Esophagus muscularis mucosa (tissue), 4 donors: ENCODE measurements around the gene USP47. TPM values are rescaled to one million over a fixed set of nuclear protein-coding genes. Genes with fewer than 3 reads are reported as not detected.

Experiments
- DNase-seq: peaks from one replicate; pipeline ENCODE4 v3.0.0-alpha.2; 2017; ENCODE audit errors: extremely low spot score
- H3K27ac ChIP-seq, 4 donors: fragments of 200-600 bp; sonication (generic); replicated peaks in 1 of 4; 1 replicate in 3 of 4; 2 replicates in 1 of 4; pipeline ENCODE4 v1.5.1; 2016 to 2019; ENCODE audit warnings: mild to moderate bottlenecking in 1 of 4
- H3K27me3 ChIP-seq, 4 donors: fragments of 200-600 bp; sonication (generic); one replicate each; pipeline versions ENCODE4 v1.5.1 to v1.6.0; 2016 to 2019
- H3K36me3 ChIP-seq, 4 donors: fragments of 200-600 bp; sonication (generic); one replicate each; pipeline ENCODE4 v1.5.1; 2016 to 2019
- H3K4me1 ChIP-seq, 4 donors: fragments of 200-600 bp; sonication (generic); one replicate each; pipeline ENCODE4 v1.5.1; 2016 to 2019
- H3K4me3 ChIP-seq, 4 donors: fragments of 200-600 bp; sonication (generic); 1 replicate in 2 of 4; 2 replicates in 2 of 4; pipeline ENCODE4 v1.5.1; 2016 to 2019; ENCODE audit warnings: mild to moderate bottlenecking in 4 of 4, moderate library complexity in 1 of 4
- H3K9me3 ChIP-seq, 4 donors: fragments of 200-600 bp; sonication (generic); 1 replicate in 3 of 4; 2 replicates in 1 of 4; pipeline ENCODE4 v1.5.1; 2016 to 2019
- EP300 ChIP-seq: sonication (generic); formaldehyde crosslinking; IDR thresholded peaks from one replicate; pipeline ENCODE4 v1.6.1; 2017; ENCODE audit warnings: antibody characterized with exemption
- POLR2A ChIP-seq: fragments of 450-650 bp; IDR thresholded peaks from one replicate; pipeline ENCODE4 v1.6.1; 2017; ENCODE audit warnings: antibody characterized with exemption, moderate library complexity, mild to moderate bottlenecking, low read depth
- POLR2AphosphoS5 ChIP-seq, 2 donors: sonication (generic); formaldehyde crosslinking; IDR thresholded peaks; one replicate each; pipeline ENCODE4 v1.6.1; 2017; ENCODE audit warnings: antibody characterized with exemption in 2 of 2
- WGBS: methylation state at CpG from one replicate; pipeline ENCODE4 v1.1.5; 2018; 5-methylcytosine and 5-hydroxymethylcytosine counted together
- intact Hi-C: fragments of 100-400 bp; cut with DNase I; formaldehyde crosslinking; loops from one replicate; pipeline ENCODE4 v1.15.1; 2023
- total RNA-seq, 4 donors: library from RNA; depleted of rRNA; stranded (reverse); fragments of >200 nt; gene quantifications; one replicate each; pipeline versions ENCODE4 v1.1.0 to v1.2.1, GENCODE V29; 2016
- TF ChIP-seq, protein P1 (sequence below), 3 experiments: fragments of 200-600 bp in 2 of 3; fragments of 450-650 bp in 1 of 3; sonication (generic) in 2 of 3; IDR thresholded peaks; one replicate each; pipeline ENCODE4 v1.5.1; 2017 to 2019; ENCODE audit warnings: antibody characterized with exemption in 3 of 3, mild to moderate bottlenecking in 2 of 3, moderate library complexity in 1 of 3

Gene USP47
- total RNA-seq, 4 donors from 2014 or later = 86.2 to 112 (median 96.5) TPM

DNA sequence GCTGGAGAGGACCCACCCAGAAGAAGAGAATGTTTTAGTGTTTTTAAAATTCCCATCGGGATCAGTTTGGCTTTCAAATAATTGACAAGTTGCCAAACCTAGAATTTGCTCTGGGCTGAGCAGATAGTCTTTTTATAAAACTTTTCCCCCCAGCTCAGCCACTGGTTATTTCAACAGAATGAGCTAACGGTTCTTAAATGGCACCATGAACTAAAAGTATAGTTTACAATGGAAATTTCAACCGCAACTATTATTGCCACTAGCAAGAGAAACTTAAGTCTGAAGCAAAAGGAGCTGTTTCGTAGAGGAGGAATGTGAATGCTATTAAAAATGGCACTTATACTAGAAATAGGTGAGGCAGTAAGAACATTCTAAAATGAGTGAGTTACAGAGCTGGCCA lies 163.3 kb downstream of the USP47 start:
- intact Hi-C loops = no loop called here
- no peaks in the 10 kb centered on the region for H3K9me3 ChIP-seq
- peaks cover 38 to 48% (median 40%) of the 10 kb centered on the region in 4 donors for H3K4me1 ChIP-seq

DNA sequence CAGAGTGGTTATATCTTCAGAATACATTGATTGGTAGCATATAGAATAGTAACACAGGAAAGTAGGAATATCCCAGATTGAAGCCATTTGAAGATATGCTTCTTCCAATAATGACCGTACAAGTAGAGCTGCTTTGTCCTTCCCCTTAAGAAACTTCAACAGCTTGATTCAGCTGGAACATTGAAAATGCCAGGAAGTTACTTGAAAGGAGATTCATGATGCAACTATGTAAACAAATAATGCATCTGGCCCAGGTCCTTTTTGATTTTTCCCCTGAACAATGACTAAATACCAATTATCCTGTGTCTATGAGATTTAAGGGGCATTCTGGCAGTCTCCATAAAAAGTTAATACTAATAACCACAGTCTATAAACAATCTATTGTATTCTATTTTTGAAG lies 163.7 kb downstream of the USP47 start:
- intact Hi-C loops = no loop called here
- DNase-seq = no peak
- Histone ChIP-seq H3K27ac (peak overlapping the region in 2 of 4 donors; percentile 35 to 37), H3K9me3 (no peaks in the 10 kb centered on the region), H3K27me3 (peaks cover 0 to 29% (median 8%) of the 10 kb centered on the region in 4 donors), H3K4me3 (no peak overlapping the region), H3K4me1 (peaks cover 38 to 48% (median 40%) of the 10 kb centered on the region in 4 donors), H3K36me3 (peaks cover 0 to 24% (median 7%) of the 10 kb centered on the region in 4 donors)
- TF ChIP-seq POLR2AphosphoS5 (IDR thresholded peaks at IDR 0.05) = peak in 1 of 2 donors; percentile 45
- no peak for TF ChIP-seq EP300
- WGBS = 68% methylated on average over 1 of the region's 1 CpG

More for the DNA sequence above, 163.3 kb downstream of the USP47 start:
- WGBS = 77% methylated on average over 4 of the region's 4 CpGs
- Histone ChIP-seq H3K27me3 (peaks cover 0 to 29% (median 8%) of the 10 kb centered on the region in 4 donors), H3K36me3 (peaks cover 0 to 24% (median 9%) of the 10 kb centered on the region in 4 donors), H3K27ac (peak overlapping the region in 3 of 4 donors; percentile 15 to 37 (median 35)), H3K4me3 (no peak overlapping the region)
- DNase-seq = no peak
- TF ChIP-seq, protein P1, sequence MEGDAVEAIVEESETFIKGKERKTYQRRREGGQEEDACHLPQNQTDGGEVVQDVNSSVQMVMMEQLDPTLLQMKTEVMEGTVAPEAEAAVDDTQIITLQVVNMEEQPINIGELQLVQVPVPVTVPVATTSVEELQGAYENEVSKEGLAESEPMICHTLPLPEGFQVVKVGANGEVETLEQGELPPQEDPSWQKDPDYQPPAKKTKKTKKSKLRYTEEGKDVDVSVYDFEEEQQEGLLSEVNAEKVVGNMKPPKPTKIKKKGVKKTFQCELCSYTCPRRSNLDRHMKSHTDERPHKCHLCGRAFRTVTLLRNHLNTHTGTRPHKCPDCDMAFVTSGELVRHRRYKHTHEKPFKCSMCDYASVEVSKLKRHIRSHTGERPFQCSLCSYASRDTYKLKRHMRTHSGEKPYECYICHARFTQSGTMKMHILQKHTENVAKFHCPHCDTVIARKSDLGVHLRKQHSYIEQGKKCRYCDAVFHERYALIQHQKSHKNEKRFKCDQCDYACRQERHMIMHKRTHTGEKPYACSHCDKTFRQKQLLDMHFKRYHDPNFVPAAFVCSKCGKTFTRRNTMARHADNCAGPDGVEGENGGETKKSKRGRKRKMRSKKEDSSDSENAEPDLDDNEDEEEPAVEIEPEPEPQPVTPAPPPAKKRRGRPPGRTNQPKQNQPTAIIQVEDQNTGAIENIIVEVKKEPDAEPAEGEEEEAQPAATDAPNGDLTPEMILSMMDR (IDR thresholded peaks at IDR 0.05) = no peak
- TF ChIP-seq POLR2AphosphoS5 (IDR thresholded peaks at IDR 0.05) (no peak), EP300 (no peak), POLR2A (no peak)

DNA sequence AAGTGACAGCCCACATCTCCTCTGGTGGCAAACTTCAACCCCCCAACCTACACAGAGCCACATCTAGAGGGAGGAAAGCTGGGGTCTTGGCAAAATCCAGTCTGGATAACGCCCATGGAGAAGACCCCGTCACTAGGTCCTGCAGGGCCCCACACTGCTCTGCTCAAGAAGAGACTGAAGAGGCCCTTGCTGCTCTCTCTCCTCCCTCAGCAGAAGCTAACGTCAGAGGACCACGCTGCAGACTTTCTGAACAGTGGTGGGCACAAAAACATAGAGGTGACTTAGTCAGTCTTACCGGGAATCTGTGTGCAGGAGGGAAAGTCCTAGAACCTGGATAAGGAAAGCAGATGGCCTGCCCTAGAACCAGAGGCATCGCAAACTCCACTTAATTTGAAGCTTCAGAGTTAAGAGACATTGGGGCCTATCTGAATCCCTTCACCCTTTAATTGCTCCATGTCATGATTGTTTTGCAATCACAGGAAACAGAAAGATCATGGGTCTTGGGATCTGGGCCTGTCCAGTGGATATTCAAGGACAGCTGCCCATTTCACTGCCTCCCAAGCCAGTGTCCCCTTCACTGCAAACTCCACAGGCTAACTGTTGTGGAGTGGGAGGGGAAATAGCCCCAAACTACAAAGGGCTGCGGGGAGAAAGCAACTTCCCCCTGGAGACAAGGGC lies 164.9 kb downstream of the USP47 start:
- Histone ChIP-seq H3K4me3 (peak overlapping the region in 2 of 4 donors; percentile 67 to 86), H3K27me3 (peaks cover 0 to 29% (median 8%) of the 10 kb centered on the region in 4 donors), H3K27ac (peak overlapping the region in 3 of 4 donors; percentile 1 to 72 (median 24)), H3K4me1 (peaks cover 38 to 48% (median 40%) of the 10 kb centered on the region in 4 donors), H3K9me3 (no peaks in the 10 kb centered on the region), H3K36me3 (peaks cover 0 to 12% (median 2%) of the 10 kb centered on the region in 4 donors)
- WGBS = 94% methylated on average over 7 of the region's 7 CpGs
- intact Hi-C loops = no loop called here
- DNase-seq = no peak
- TF ChIP-seq EP300 (no peak), POLR2A (no peak), POLR2AphosphoS5 (IDR thresholded peaks at IDR 0.05) (no peak)
- TF ChIP-seq, protein P1 (IDR thresholded peaks at IDR 0.05) = no peak

GRCh38 chr11:12007230-12007593 lies 165.4 kb downstream of the USP47 start:
- 92% methylated on average over 5 of the region's 5 CpGs for WGBS
- H3K9me3 ChIP-seq = no peaks in the 10 kb centered on the region
- H3K27me3 ChIP-seq = peaks cover 0 to 29% (median 8%) of the 10 kb centered on the region in 4 donors
- peaks cover 0 to 6% (median 0%) of the 10 kb centered on the region in 4 donors for H3K36me3 ChIP-seq
- peak overlapping the region in 3 of 4 donors; percentile 1 to 72 (median 24) for H3K27ac ChIP-seq
- no peak for DNase-seq
- H3K4me3 ChIP-seq = peak overlapping the region; percentile 60 to 86 (median 66)
- peaks cover 38 to 48% (median 40%) of the 10 kb centered on the region in 4 donors for H3K4me1 ChIP-seq
- no peak for TF ChIP-seq EP300
- TF ChIP-seq, protein P1 (IDR thresholded peaks at IDR 0.05) = no peak
- TF ChIP-seq POLR2A = no peak
- TF ChIP-seq POLR2AphosphoS5 (IDR thresholded peaks at IDR 0.05) = no peak
- intact Hi-C loops = no loop called here
